ENCODE data around the gene AADAC. TPM values are rescaled to one million over a fixed set of nuclear protein-coding genes. Genes with fewer than 3 reads are reported as not detected.

Gene AADAC
- total RNA-seq, 1 donor from 2014 or later: 1.3 TPM

GRCh38 chr3:151856641-151857040 is 42.7 kb downstream of the AADAC start:
- Mint-ChIP-seq H3K36me3 (no peaks in the 10 kb centered on the region), H3K27me3 (no peaks in the 10 kb centered on the region), H3K9me3 (no peaks in the 10 kb centered on the region), H3K27ac (no peak overlapping the region), H3K4me3 (no peak overlapping the region), H3K4me1 (ENCODE audit: unreplicated experiment) (peaks cover 5% of the 10 kb centered on the region)
- no peak for DNase-seq (ENCODE audit: extremely low spot score, unreplicated experiment)
- no peak for TF ChIP-seq CTCF (conservative IDR thresholded peaks at IDR 0.05)

- no peak overlapping the region for H3K27ac Mint-ChIP-seq
- H3K9me3 Mint-ChIP-seq: no peaks in the 10 kb centered on the region
- TF ChIP-seq CTCF (conservative IDR thresholded peaks at IDR 0.05): no peak
- no peak for DNase-seq (ENCODE audit: extremely low spot score, unreplicated experiment)
- H3K4me3 Mint-ChIP-seq: no peak overlapping the region
- H3K36me3 Mint-ChIP-seq: no peaks in the 10 kb centered on the region
- peaks cover 5% of the 10 kb centered on the region for H3K4me1 Mint-ChIP-seq (ENCODE audit: unreplicated experiment)
- H3K27me3 Mint-ChIP-seq: no peaks in the 10 kb centered on the region
These were observed 45.3 kb downstream of the AADAC start for GRCh38 chr3:151859233-151859673.

- no peaks in the 10 kb centered on the region for H3K27me3 Mint-ChIP-seq
- H3K27ac Mint-ChIP-seq: no peak overlapping the region
- DNase-seq (ENCODE audit: extremely low spot score, unreplicated experiment): no peak
- H3K9me3 Mint-ChIP-seq: no peaks in the 10 kb centered on the region
- H3K4me1 Mint-ChIP-seq (ENCODE audit: unreplicated experiment): peaks cover 5% of the 10 kb centered on the region
- no peaks in the 10 kb centered on the region for H3K36me3 Mint-ChIP-seq
- TF ChIP-seq CTCF (conservative IDR thresholded peaks at IDR 0.05): no peak
- H3K4me3 Mint-ChIP-seq: no peak overlapping the region
These were observed 46.0 kb downstream of the AADAC start for GRCh38 chr3:151859905-151860304.

- H3K4me3 Mint-ChIP-seq: no peak overlapping the region
- no peak overlapping the region for H3K27ac Mint-ChIP-seq
- no peak for TF ChIP-seq CTCF (conservative IDR thresholded peaks at IDR 0.05)
- DNase-seq (ENCODE audit: extremely low spot score, unreplicated experiment): no peak
- H3K36me3 Mint-ChIP-seq: no peaks in the 10 kb centered on the region
- no peaks in the 10 kb centered on the region for H3K27me3 Mint-ChIP-seq
- H3K4me1 Mint-ChIP-seq (ENCODE audit: unreplicated experiment): peaks cover 5% of the 10 kb centered on the region
- H3K9me3 Mint-ChIP-seq: no peaks in the 10 kb centered on the region
These were observed 49.7 kb downstream of the AADAC start for GRCh38 chr3:151863611-151864010.

- Mint-ChIP-seq H3K27ac (no peak overlapping the region), H3K4me3 (no peak overlapping the region), H3K36me3 (no peaks in the 10 kb centered on the region), H3K27me3 (no peaks in the 10 kb centered on the region), H3K4me1 (ENCODE audit: unreplicated experiment) (no peaks in the 10 kb centered on the region), H3K9me3 (no peaks in the 10 kb centered on the region)
- no peak for TF ChIP-seq CTCF (conservative IDR thresholded peaks at IDR 0.05)
- no peak for DNase-seq (ENCODE audit: extremely low spot score, unreplicated experiment)
These were observed 50.6 kb downstream of the AADAC start for GRCh38 chr3:151864423-151865101.
